Activated CD8-positive, alpha-beta memory T cell treated with anti-CD3 and anti-CD28 coated beads, Interleukin-2, amount 50 U/mL, for 1 hour (primary cell): Measurements from ENCODE around the gene STRA6.

ENCODE experiments used
- DNase-seq: peaks from one replicate; pipeline ENCODE4 v3.0.0-alpha.2; 2020; ENCODE audit errors: extremely low read depth

Gene STRA6, protein sequence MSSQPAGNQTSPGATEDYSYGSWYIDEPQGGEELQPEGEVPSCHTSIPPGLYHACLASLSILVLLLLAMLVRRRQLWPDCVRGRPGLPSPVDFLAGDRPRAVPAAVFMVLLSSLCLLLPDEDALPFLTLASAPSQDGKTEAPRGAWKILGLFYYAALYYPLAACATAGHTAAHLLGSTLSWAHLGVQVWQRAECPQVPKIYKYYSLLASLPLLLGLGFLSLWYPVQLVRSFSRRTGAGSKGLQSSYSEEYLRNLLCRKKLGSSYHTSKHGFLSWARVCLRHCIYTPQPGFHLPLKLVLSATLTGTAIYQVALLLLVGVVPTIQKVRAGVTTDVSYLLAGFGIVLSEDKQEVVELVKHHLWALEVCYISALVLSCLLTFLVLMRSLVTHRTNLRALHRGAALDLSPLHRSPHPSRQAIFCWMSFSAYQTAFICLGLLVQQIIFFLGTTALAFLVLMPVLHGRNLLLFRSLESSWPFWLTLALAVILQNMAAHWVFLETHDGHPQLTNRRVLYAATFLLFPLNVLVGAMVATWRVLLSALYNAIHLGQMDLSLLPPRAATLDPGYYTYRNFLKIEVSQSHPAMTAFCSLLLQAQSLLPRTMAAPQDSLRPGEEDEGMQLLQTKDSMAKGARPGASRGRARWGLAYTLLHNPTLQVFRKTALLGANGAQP

DNA sequence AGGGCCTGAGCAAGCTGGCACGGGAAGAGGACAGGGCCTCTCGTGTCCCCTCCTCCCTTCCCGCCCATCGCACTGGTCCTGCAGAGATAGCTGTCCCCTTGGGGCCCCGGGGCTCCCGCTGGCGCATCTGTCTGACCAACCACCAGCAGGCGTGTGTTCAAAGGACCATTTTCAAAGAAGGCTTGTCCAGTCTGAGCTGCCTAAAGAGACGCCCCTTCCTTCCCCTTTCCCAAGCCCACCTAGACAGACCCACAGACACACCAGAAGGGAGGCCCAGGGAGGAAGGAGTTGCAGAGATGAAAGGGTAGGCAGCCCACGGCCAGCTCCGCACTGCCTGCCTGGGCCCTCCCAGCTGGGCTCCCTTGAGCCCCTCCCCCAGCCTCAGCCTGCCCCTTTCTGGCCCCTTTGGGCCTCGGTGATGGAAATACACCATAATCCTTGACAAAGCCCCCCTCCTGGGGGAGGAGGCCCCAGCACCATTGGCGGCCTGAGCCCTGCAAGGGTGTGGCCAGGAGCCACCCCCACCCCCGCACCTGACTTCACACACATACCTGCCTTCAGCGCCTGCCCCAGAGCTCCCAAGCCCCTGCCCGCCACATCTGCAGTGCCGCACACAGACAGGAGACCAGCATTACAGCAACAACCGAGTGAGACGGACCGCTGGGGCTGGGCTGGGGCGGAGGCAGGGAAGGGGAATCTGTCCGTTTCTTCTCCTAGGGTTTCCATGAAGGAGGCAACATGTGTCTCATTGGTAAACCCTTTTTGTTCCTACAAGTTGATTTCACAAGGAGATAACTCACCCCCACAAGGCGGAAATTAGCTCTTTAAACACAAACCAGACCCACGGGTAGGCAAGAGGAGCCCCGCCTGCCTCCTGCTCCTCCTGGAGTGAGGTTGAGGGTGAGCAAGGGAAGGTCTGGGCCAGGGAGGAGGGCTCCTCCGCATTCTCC, at the start of gene STRA6:
Gene STRA6, minus strand, starts transcription at position 336 of the 950 bp plus-strand sequence. CDS start 520 bp downstream, outside the sequence.
- DNase-seq, result no peak

DNA sequence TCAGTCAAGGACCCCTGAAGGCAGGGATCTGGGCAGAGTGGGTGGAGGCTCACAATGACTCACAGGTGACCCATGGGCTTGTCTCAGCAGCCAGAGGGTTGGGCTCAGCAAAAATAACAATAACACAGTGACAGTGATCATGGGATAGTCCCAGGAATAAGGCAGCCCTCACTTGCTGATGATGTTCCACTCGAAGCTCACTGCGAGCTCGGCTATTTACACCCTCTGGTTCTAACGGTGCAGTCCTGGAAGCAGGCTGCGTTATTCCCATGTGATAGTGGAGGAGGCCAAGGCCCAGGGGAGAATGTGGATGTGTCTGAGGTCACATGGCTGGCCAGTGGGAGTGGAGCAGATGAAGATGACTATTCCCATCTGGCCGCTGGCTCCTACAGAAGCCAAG, 49.7 kb upstream of the STRA6 start:
- no peak for DNase-seq

DNA sequence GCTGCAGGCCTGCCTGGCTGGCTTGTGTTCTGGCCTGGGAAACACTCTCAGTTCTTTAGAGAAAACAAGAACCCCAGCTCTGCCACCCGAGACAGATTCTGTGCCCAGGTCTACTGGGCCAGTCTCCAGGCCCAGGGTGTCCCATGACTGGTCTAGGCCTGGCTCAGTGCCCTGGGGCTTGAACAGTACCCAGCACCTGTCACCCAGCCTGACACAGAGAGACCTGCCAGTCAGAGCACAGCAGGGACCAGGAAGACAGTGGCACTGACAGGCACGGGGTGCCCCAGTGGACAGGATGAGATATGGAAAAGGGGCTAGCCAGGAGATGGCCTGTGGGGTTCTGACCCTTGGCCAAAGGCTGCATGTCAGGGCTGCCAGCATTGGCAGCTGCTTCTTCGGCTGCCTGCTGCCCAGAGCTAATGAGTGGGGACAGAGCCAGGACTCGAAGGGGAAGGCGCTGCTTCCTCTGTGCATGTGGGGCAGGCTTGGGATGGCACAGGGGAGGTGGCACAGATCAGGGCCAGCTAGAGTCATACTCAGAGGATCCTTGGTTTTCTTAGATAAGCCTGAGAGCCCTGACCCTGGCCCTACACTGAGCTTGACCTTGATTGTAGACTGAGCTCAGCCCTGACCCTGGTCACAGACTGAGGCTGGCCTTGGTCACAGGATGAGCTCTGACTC, 48.7 kb upstream of the STRA6 start:
- no peak for DNase-seq

DNA sequence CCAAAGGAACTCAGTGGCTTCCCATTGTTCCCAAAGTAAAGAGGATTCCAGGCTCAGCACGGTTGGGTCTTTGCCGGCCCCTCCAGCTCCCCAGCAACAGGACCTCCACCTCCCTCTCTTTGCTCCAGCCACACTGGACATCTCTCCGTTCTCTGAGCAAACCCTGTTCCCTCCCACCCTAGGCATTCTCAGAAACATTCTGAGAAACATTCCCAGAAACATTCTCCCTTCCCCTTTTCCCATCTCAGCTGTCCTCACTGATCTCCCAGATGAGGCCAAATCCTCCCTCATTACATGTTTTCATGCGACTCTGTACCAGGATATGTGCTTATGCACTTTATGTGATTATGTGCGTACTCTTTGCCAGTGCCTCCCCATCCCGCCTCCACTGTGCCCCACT, 47.7 kb upstream of the STRA6 start:
- DNase-seq, result no peak

DNA sequence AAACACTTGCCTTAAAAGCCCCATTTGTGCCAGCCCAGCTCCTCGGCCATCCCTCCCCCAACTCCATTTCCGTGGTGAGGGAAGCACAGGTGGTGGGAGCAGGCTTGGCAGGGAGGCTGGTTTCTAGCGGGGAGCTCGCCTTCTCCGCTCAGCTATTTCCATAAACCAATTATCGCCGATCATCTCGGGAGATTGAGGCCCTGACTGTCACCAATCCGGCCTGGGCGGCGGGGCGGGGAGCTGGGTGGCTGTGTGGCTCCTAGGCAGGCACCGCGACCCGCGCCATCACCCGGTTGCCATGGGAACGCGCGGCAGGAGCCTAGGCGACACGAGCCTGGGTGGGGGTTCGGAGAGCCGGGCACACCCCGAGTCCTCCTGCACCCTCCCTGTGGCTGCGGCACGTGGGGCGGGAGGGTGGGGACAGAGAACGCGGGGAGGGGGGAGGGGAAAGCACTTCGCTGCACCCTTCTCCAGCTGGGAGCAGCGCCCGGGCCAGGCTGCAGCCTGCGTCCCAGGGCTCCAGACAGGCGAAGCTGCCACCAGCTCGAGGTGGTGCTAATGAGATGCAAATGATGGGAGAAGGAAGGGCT, 42.9 kb upstream of the STRA6 start:
- DNase-seq, result no peak

DNA sequence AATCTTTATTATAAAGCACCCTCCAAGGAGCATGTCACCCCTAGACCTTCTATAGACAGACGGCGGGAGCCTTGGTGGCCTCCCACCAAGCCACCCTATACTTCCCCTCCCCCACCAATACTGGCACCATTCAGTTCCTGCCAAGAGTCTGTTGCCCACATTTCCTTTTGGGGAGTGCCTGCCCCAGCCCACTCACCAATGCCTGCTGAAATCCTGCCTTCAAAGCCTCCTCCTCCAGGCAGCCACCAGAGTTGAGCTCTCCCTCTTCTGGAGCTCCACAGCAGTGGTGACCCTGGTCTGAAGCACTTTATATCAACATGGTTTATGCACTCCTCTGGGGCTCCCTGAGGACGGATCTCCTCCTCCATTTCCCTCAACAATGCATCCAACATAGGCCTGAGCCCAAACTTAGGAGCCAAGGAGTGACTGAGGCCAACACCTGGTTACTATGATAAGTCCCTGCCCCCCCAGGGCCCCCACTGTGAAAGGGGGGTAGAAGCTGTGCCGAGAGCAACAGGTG, 42.3 kb upstream of the STRA6 start:
- no peak for DNase-seq

DNA sequence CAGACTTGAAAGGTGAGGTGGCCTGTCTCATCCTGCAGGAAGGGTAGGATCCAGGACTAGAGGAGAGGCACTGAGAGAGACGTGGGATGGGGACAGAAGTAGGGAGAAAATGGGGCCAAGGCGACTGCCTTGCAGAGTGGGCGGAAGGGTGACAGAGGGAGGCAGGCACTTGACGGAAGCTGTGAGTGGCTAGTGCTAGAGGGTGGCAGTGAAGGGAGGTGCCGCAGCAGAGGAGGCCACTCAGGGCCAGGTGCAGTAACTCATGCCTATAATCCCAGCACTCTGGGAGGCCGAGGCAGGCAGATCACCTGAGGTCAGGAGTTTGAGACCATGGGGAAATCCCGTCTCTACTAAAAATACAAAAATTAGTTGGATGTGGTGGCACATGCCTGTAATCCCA, 40.8 kb upstream of the STRA6 start:
- DNase-seq, result no peak

DNA sequence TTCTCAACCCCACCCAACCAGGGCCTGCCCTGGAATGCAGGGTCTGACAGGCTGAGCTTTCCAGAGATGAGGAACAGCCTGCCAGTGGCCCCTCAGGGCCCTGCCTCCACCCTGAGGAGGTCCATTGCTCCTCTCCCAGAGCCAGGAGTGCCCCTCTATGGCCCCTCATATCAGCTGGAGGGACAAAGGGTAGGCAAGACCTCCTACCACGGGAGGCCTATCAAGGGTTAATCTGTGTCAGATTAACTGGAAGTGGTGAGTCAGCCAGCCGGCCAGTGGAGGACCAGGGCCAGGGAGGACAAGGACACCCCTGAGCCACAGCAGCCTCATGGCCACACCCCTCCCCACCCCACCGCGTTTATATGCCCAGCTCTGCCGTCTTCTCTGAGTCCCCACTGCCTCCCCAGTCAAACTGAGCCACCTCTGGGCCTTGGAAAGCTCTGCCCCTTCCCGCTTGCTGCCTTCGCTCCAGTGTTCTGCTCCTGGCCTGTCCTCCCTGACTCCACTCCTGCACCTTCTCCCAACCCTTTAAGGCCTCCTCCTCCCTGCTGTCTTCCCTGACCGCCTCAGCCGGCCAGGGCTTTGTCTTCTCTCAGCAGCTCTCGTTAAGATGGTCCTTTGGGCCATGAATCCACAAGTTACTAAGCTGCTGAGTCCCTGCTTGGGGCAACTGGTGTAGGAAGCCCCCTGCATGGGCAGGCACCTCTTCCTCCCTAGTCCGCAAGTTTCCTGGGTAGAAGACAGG, 40.0 kb upstream of the STRA6 start:
- no peak for DNase-seq

DNA sequence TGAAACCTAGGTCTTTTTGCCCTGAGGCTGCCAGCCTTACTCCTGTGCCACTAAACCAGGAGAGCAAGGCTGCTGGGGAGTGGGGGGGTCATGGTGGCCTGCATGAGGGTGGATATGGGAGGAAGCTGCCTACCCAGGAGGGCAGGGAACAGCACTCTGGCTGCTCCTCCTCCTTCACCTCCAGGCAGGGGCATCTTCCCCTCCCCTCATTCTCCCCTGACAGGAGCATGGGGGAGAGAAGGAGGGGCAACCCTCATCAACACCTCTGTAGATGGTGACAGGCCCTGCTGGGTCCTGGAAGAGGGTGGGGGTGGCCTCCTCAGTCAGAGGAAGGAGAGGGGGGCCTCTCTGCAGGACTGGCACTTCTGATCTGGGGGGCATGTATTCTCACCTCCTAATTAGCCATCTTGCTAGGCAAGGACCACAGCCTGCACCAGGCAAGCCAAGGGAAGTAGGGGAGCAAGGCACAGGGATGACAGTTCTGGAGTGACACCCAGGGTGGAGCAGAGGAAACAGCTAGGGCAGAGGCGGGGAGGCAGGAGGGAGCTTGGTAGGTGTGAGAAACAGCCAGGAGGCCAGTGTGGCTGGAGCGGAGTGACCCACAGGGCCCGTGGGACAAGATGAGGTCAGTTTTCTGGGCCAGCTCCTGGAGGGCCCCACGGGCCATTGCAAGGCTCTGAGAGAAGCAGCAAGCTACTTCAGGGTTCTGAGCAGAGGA, 38.5 kb upstream of the STRA6 start:
- no peak for DNase-seq

DNA sequence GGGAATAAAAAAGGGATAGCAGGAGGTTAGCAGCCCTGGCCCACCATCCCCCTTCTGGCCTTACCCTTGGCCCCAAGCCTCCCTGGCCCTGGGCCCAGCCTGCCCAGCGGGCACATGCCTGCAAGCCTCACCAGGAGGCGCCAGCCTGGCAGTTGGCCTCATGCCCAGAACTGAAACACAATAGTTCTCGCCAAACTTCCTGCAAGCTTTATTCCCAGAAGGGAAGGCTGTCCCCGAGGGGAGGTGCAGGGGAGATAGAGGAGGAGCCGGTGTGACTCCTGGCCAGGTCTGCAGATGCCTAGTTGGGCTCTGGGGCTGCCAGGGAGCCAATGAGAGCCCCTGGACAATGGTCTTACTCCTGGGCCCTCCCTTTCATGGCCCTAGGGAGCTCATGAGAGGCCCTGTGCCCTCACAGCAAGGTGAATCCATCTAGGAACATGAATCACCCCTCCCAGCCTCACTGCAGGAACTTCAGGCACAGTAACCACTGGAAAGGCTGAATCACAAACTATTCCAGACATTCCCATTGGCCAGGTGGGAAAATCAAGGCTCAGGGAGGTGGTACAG, 37.5 kb upstream of the STRA6 start:
- no peak for DNase-seq

DNA sequence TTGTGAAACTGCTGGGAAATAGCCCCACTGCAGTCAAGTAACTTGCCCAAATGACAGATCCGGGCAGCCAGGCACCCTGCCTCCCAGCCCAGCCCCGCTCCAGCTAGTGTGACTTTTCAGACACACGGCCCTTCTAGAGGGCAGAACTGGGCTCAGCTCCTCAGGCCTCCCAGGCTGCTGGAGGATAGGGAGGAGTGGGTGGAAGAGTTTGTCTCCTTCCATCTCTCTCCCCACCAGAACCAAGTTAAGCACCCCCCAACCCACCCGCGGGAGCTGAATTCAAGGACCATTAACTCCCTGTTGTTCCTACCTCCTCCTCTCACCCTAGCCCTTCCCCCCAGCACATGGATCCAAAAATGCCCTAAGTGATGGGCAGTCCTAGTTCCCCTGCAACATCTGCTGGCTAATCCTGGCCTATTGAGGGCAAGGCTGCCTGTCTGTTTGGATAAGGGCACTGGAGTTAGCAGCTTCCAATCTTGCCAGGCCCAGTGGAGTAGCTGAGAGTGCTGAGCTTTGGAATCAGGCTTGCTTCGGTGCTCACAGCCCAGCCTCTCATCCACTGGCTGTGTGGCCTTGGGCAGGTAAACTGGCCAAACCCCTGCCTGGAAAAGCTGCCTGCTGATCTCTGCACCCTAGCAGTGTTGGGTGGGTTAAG, 36.6 kb upstream of the STRA6 start:
- no peak for DNase-seq

DNA sequence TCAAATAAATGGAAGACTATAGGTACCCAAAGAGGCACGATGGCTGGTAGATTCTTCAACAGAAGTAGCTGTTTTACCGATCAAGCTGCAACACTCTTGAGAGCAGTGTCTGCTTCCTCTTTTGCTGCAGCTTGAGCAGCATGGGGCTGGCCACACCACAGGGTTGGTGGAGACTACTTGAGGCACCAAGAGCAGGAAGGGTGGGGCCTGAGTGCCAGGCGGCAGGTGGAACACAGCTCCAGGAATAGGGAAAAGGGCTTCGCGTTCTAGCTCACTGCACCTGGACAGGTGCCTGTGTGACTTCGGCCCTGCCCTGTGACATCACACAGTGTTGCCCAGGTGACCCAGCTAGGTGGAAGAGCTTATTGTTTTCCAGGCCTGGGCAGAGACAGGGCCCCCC, 33.4 kb upstream of the STRA6 start, which contains the start of gene CCDC33:
Gene CCDC33, plus strand, starts transcription at position 365 of the 400 bp plus-strand sequence. CDS start 394 bp downstream, outside the sequence.
- DNase-seq, result no peak

DNA sequence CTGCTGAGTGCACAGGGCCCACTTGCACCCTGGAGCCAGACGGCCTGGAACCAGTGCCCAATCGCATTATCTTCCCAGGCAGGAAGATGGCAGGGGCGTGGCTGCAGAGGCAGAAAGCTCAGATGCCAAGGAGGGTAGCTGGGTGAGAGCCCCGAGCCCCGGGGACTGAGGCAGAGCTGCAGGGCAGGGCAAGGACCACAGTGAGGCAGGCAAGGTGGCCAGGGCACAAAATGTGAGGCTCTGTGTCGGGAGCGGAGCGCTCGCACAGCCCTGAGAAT, 31.9 kb upstream of the STRA6 start:
- DNase-seq, result no peak

DNA sequence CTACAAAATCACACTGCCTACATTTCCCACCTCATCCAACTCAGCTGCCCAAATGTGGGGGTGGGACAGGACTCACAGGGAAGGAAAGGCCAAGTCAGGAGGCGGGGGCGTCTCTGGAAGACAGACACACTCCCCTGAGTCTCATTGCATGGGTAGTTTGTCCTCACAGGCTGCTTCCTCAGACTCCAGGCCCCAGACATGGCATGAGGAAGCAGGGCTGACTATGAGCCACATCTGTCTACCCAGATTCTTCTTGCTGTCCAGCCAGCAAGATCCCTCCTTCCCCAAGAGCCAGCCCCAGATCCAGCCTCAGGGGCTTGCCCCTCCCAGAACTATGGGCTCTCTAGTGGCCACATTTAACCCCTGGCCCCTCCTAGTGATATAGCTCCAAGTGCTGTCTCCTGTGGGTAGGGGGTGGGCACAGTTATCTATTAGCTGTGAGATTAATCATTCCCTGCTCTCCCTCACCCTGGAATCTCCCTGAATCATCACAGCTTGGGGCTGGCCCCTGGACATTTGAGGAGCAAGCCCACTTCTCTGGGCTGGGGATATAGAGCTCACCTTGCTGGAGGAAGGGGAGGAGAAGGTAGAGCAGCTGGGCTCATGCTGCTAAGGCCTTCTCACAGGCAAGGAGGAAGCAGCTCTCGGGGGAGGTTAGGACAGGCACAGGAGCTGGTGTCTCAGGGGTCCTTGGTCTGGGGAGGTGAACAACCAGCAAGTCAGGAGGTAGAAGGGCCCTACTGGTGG, 31.4 kb upstream of the STRA6 start:
- no peak for DNase-seq

DNA sequence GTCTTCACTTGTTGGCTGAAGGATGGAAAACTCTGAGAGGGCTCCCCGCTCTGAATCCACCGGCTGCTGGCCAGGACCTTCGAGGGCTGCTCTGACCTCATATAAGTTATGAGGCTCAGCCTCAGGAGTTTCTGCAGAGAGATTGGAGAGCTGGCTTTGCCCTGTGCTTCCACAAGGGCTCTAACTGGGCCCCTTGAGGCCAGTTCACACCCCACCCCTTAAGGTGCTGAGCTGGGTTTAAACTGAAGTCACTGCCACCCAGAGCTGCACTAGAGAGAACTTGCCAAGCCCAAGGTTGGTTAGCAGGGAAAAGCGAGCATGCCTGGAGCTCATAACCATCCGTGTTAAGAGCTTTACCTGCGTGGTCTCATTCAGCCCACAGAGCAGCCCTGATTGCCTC, 30.8 kb upstream of the STRA6 start:
- no peak for DNase-seq

DNA sequence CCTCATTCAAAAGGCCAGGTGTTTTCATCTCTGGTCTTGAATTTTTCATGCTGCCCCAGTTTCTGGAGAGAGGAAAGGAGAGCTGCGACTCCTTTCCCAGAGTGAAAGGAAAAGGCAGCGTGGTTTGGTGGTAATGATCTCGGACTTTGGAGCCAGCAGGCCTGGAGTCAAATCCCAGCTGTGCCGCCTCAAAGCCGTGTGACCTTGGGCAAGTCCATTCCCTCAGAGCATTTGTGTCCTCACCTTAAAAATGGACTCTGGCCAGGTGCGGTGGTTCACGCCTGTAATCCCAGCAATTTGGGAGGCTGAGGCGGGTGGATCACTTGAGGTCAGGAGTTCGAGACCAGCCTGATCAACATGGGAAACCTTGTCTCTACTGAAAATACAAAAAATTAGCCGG, 28.9 kb upstream of the STRA6 start:
- no peak for DNase-seq

DNA sequence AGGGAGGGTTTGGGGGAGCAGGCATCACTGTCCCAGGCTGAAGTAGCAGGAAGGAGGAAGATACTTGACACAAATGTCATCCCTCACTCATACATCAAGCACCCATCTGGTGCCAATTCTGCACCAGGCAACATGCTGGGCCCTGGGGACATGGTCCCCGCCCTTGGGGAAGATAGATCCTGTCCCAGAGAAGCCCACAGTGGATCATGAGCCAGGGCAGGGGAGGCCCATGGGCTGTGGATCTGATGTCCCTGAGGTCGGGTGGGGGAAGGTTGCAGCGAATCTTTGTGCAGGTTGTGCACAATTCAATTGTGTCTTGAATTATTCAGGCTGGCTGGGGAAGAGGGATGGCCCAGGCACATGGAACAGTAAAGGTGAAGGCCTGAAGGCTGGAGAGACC, 27.1 kb upstream of the STRA6 start:
- DNase-seq, result no peak

DNA sequence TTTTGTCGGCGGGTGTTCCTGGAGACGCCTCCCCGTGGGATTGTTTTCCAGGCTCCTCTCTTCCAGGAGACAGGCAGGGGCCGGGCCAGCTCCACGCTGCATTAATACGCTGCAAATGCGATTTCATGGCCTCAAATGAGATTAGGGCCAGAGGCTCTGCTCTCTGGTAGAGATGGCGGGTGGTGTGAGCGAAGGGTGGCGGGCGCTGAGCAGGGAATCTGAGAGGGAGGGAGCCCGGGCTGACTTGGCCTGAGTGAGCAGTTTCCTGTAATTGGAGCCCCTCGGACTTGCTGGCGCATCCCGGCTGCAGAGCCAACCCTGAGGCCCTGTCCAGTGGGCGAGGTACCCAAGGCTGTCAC, 26.1 kb upstream of the STRA6 start:
- no peak for DNase-seq
